PC-3 (cell line): ENCODE data around the gene CRIP2.

Experiments
- CTCF ChIP-seq: fragments of 300-600 bp; sonication (generic); conservative IDR thresholded peaks from 2 replicates; pipeline ENCODE4 v1.5.1; 2017; ENCODE audit warnings: antibody characterized with exemption, low read depth, mild to moderate bottlenecking, low read length
- EZH2phosphoT487 ChIP-seq: fragments of 300-600 bp; sonication (generic); IDR thresholded peaks from 2 replicates; pipeline ENCODE4 v1.6.1; 2018; ENCODE audit warnings: mild to moderate bottlenecking, antibody characterized with exemption, low read length, borderline replicate concordance

GRCh38 chr14:105503935-105504692, 29.5 kb downstream of the CRIP2 start:
- TF ChIP-seq CTCF, result no peak
- TF ChIP-seq EZH2phosphoT487, result no peak
